Body of pancreas (tissue), 4 donors: Measurements from ENCODE around the gene RETREG1. TPM values are rescaled to one million over a fixed set of nuclear protein-coding genes. Genes with fewer than 3 reads are reported as not detected.

Source experiments
- ATAC-seq: fragments of 150-250 bp; one replicate; pipeline ENCODE4 v1.9.1; 2016
- DNase-seq, 4 donors: peaks; one replicate each; pipeline ENCODE4 v3.0.0-alpha.2; 2019
- H3K27ac ChIP-seq, 4 donors: fragments of 200-600 bp; sonication (generic); 1 replicate in 3 of 4; 2 replicates in 1 of 4; pipeline versions ENCODE4 v1.5.1 to v1.6.1; 2016 to 2019; ENCODE audit warnings: mild to moderate bottlenecking in 1 of 4, mixed read lengths in 1 of 4, moderate library complexity in 1 of 4
- H3K27me3 ChIP-seq, 2 donors: fragments of 200-600 bp; sonication (generic); one replicate each; pipeline ENCODE4 v1.6.0; 2016; ENCODE audit warnings: mild to moderate bottlenecking in 1 of 2
- H3K36me3 ChIP-seq, 2 donors: fragments of 200-600 bp; sonication (generic); replicated peaks in 1 of 2; 2 replicates each; pipeline ENCODE4 v1.5.1; 2016; ENCODE audit warnings: low read depth in 2 of 2; ENCODE audit not compliant: insufficient read depth in 1 of 2
- H3K4me1 ChIP-seq: fragments of 200-600 bp; sonication (generic); one replicate; pipeline ENCODE4 v1.6.0; 2016
- H3K4me3 ChIP-seq, 2 donors: fragments of 200-600 bp; sonication (generic); 1 replicate in 1 of 2; 2 replicates in 1 of 2; pipeline ENCODE4 v1.5.1; 2016 to 2019
- H3K9me3 ChIP-seq, 3 donors: fragments of 200-600 bp; sonication (generic); 1 replicate in 2 of 3; 2 replicates in 1 of 3; pipeline ENCODE4 v1.5.1; 2016
- POLR2A ChIP-seq, 3 donors: fragments of 450-650 bp; IDR thresholded peaks; one replicate each; pipeline ENCODE4 v1.6.1; 2016; ENCODE audit warnings: antibody characterized with exemption in 3 of 3, mild to moderate bottlenecking in 2 of 3
- WGBS, 2 donors: methylation state at CpG; one replicate each; pipeline ENCODE4 v1.1.5; 2017; 5-methylcytosine and 5-hydroxymethylcytosine counted together
- intact Hi-C: fragments of 100-400 bp; cut with DNase I; formaldehyde crosslinking; loops from one replicate; pipeline ENCODE4 v1.15.1; 2023
- total RNA-seq, 2 donors: library from RNA; depleted of rRNA; stranded (reverse); fragments of >200 nt; gene quantifications; one replicate each; pipeline ENCODE4 v1.1.0, GENCODE V29; 2016
- TF ChIP-seq, protein P1 (sequence below), 7 experiments: fragments of 450-650 bp in 4 of 7; fragments of 200-600 bp in 3 of 7; sonication (generic) in 3 of 7; IDR thresholded peaks; one replicate each; pipeline ENCODE4 v1.5.1; 2016 to 2019; ENCODE audit warnings: antibody characterized with exemption in 7 of 7

The RETREG1 gene
- total RNA-seq, 2 donors from 2014 or later: 11.9 to 16.8 TPM

DNA sequence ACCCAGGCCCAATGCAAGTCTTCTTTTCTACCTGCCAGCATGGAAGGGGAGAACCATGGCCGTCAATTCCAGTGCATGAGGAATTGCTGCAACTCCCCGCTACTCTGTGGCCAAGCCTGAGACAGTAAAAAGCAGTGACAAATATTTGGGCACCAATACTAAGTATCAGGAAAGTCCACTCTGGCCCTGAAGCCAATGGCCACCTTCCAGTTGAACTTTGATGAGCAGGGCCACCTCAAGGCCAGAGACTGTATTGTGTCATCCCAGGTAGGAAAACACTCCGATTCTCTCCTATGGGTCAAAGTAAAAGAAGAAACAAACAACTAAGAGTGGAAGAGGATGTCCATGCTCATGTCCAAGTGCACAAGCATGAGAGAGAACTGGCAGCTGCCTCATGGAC, 27.1 kb downstream of the RETREG1 start:
- intact Hi-C loops: no loop called here
- Histone ChIP-seq H3K36me3 (no peaks in the 10 kb centered on the region), H3K27ac (no peak overlapping the region), H3K4me3 (no peak overlapping the region), H3K27me3 (no peaks in the 10 kb centered on the region), H3K9me3 (peaks cover 0 to 4% (median 0%) of the 10 kb centered on the region in 3 donors), H3K4me1 (peaks cover 13% of the 10 kb centered on the region)
- ATAC-seq (no peak), DNase-seq (no peak)
- TF ChIP-seq, protein P1, sequence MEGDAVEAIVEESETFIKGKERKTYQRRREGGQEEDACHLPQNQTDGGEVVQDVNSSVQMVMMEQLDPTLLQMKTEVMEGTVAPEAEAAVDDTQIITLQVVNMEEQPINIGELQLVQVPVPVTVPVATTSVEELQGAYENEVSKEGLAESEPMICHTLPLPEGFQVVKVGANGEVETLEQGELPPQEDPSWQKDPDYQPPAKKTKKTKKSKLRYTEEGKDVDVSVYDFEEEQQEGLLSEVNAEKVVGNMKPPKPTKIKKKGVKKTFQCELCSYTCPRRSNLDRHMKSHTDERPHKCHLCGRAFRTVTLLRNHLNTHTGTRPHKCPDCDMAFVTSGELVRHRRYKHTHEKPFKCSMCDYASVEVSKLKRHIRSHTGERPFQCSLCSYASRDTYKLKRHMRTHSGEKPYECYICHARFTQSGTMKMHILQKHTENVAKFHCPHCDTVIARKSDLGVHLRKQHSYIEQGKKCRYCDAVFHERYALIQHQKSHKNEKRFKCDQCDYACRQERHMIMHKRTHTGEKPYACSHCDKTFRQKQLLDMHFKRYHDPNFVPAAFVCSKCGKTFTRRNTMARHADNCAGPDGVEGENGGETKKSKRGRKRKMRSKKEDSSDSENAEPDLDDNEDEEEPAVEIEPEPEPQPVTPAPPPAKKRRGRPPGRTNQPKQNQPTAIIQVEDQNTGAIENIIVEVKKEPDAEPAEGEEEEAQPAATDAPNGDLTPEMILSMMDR (IDR thresholded peaks at IDR 0.05): no peak
- no peak for TF ChIP-seq POLR2A (IDR thresholded peaks at IDR 0.05)
- 91 to 93% methylated on average over 3 of the region's 3 CpGs for WGBS, 2 donors

DNA sequence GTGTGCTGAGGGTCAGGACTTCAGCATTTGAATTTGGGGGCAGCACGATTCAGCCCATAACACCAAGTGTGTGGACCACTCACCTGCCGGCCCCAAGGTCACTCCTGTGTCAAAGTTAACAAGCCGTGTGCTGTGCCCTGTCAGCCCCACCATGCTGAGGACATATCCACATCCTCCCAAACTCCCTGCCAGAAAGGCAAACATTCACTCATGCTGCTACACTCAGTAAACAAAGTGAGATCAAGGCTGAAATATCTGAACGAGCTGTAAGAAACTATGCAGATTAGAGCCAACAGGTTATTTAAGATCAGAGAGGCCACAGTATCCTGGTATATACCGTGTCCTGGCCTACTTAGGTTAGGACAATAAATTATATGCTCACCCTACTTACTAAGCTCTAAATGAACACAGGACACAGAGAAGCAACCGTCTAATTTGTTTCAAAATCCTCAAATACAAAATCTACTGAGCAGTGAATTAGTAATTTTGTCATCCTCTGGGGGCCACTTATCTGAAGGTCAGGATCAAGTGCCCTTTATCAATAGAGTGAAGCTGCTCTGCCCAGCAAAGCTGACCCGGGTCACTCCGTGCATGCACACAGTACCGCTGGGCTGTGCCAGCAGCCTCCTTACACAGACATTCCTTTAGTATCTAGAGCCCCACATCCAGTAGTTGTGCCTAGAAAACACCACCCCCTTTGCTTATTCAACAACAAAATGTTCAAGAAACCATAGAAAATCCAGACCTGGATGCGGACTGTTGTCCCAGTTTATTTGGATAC, 28.2 kb downstream of the RETREG1 start:
- Histone ChIP-seq H3K27me3 (no peaks in the 10 kb centered on the region), H3K9me3 (peaks cover 0 to 4% (median 0%) of the 10 kb centered on the region in 3 donors), H3K27ac (peak overlapping the region in 2 of 4 donors; percentile 10 to 32), H3K4me1 (peaks cover 13% of the 10 kb centered on the region), H3K36me3 (no peaks in the 10 kb centered on the region), H3K4me3 (no peak overlapping the region)
- 37 to 45% methylated on average over 9 to 10 of the region's 10 CpGs for WGBS, 2 donors
- intact Hi-C loops: no loop called here
- ATAC-seq: peak; percentile 68
- TF ChIP-seq POLR2A (IDR thresholded peaks at IDR 0.05): no peak
- TF ChIP-seq, protein P1 (IDR thresholded peaks at IDR 0.05): no peak
- DNase-seq: peak in 2 of 4 donors; percentile 19

DNA sequence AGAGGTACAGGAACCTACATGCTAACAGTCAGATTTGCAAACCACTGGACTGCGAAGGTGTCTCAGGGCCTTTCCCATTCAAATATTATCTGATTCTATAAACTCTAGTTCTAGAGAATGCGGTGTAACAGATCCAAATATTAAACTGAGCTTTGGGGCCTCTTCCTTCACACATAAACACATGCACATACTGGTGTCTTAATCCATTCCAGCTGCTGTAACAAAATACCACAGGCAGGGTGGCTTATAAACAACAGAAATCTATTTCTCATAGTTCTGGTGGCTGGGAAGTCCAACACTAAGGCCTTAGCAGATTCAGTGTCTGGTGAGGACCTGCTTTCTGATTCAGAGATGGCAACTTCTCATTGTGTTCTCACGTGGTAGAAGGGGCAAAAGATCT, 30.2 kb downstream of the RETREG1 start:
- Histone ChIP-seq H3K4me1 (peaks cover 13% of the 10 kb centered on the region), H3K27me3 (no peaks in the 10 kb centered on the region), H3K9me3 (peaks cover 0 to 4% (median 0%) of the 10 kb centered on the region in 3 donors), H3K4me3 (no peak overlapping the region), H3K36me3 (no peaks in the 10 kb centered on the region), H3K27ac (no peak overlapping the region)
- intact Hi-C loops: no loop called here
- 78 to 100% methylated on average over 2 to 3 of the region's 3 CpGs for WGBS, 2 donors
- ATAC-seq (no peak), DNase-seq (no peak)
- no peak for TF ChIP-seq POLR2A (IDR thresholded peaks at IDR 0.05)
- TF ChIP-seq, protein P1 (IDR thresholded peaks at IDR 0.05): no peak

DNA sequence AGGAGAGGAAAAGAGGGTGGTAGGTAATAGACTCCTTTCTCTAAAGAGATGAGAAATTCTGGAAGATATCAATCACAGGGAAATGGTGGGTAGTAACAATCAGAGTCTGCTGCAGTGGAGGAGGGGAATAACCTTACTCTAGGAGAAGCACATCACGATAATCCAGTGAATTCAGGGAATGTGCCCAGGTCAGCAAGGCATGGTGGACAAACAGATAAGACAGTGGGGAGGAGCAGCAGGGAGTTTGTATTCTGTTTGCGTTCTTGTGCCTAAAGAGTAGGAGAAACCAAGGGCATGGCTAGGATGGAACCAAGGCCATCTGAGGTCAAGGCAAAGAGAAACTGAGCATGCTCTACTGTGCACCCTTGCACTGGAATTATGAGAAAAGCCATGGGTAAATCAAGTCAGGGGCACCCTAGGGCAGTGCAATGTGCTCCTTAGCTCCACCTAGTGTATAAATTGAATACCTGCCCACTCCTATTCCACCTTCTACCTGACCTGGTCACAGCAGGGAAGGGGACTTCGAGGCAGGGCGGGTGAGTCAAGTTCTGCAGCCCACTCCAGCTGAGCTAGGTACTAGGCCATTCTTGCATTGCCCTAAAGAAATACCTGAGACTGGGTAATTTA, 31.6 kb downstream of the RETREG1 start:
- peaks cover 0 to 4% (median 0%) of the 10 kb centered on the region in 3 donors for H3K9me3 ChIP-seq
- TF ChIP-seq, protein P1 (IDR thresholded peaks at IDR 0.05): peak in 4 of 7 experiments; percentile 13 to 28 (median 24)
- TF ChIP-seq POLR2A (IDR thresholded peaks at IDR 0.05): no peak
- no peak overlapping the region for H3K4me3 ChIP-seq
- ATAC-seq (no peak), DNase-seq (no peak)
- H3K36me3 ChIP-seq: no peaks in the 10 kb centered on the region
- intact Hi-C loops: no loop called here
- H3K4me1 ChIP-seq: peaks cover 13% of the 10 kb centered on the region
- WGBS, 2 donors: 79 to 85% methylated on average over 4 of the region's 4 CpGs
- no peaks in the 10 kb centered on the region for H3K27me3 ChIP-seq
- H3K27ac ChIP-seq: no peak overlapping the region
